Panc1 (cell line): Measurements from ENCODE around the gene NFE2L1. TPM values are rescaled to one million over a fixed set of nuclear protein-coding genes. Genes with fewer than 3 reads are reported as not detected.

Source experiments
- ATAC-seq: fragments of 200-7000 bp; cut with Tn5 transposase; 2 replicates; pipeline ENCODE4 v1.9.1; 2020; ENCODE audit warnings: mild to moderate bottlenecking, moderate library complexity
- BruUV-seq: library from RNA; stranded (reverse); fragments of 400-500 nt; replicated peaks from 2 replicates; lab custom pipeline; 2021; lab: Mats Ljungman, UMichigan
- CTCF ChIA-PET: fragments of 300-600 bp; sonication (Branson Sonifier 250); formaldehyde crosslinking; loops from one replicate; lab custom pipeline; 2022; ENCODE audit warnings: antibody characterized with exemption; lab: Charles Lee
- POLR2A ChIA-PET: fragments of 300-600 bp; sonication (Branson Sonifier 250); formaldehyde crosslinking; loops from one replicate; lab custom pipeline; 2022; ENCODE audit warnings: antibody characterized with exemption; lab: Charles Lee
- DNase-seq: peaks from one replicate; pipeline ENCODE4 v3.0.0-alpha.2; 2010; ENCODE audit warnings: low read depth, low spot score
- H3K27ac ChIP-seq: 2 replicates; pipeline ENCODE4 v1.5.1; 2011; ENCODE audit warnings: mild to moderate bottlenecking, low read length, inconsistent platforms
- H3K27me3 ChIP-seq: fragments of 200-500 bp; sonication (Bioruptor generic); 2 replicates; pipeline ENCODE4 v1.6.0; 2014; ENCODE audit warnings: low read length, inconsistent platforms; ENCODE audit not compliant: control insufficient read depth, insufficient read depth
- H3K36me3 ChIP-seq: fragments of 200-500 bp; sonication (Bioruptor generic); 2 replicates; pipeline ENCODE4 v1.5.1; 2014; ENCODE audit warnings: inconsistent platforms, mild to moderate bottlenecking, low read length, moderate library complexity; ENCODE audit not compliant: control insufficient read depth, insufficient read depth
- H3K4me1 ChIP-seq: 2 replicates; pipeline ENCODE4 v1.5.1; 2011; ENCODE audit warnings: inconsistent platforms, mild to moderate bottlenecking, low read length, moderate library complexity; ENCODE audit not compliant: control insufficient read depth, insufficient read depth
- H3K4me3 ChIP-seq, 2 experiments: 2 replicates each; pipeline ENCODE4 v1.5.1; 2011 to 2012; ENCODE audit warnings: low read depth in 2 of 2, low read length in 2 of 2, mild to moderate bottlenecking in 2 of 2, inconsistent platforms in 1 of 2, moderate library complexity in 1 of 2
- H3K9me3 ChIP-seq: fragments of 200-500 bp; sonication (Bioruptor generic); 2 replicates; pipeline ENCODE4 v1.5.1; 2014; ENCODE audit warnings: low read depth, mild to moderate bottlenecking, inconsistent platforms, low read length, moderate library complexity; ENCODE audit not compliant: control insufficient read depth, insufficient read depth
- POLR2AphosphoS5 ChIP-seq: IDR thresholded peaks from 2 replicates; pipeline ENCODE4 v1.6.1; 2012; ENCODE audit warnings: mild to moderate bottlenecking, low read depth, low read length, moderate library complexity
- SIN3A ChIP-seq: IDR thresholded peaks from 2 replicates; pipeline ENCODE4 v1.6.1; 2012; ENCODE audit warnings: low read depth, mild to moderate bottlenecking, low read length, moderate library complexity, borderline replicate concordance; ENCODE audit not compliant: insufficient read depth
- TCF7L2 ChIP-seq: IDR thresholded peaks from 2 replicates; pipeline ENCODE4 v1.6.1; 2011; ENCODE audit warnings: mild to moderate bottlenecking, low read depth, low read length, inconsistent platforms
- in situ Hi-C: cut with HindIII; loops from 2 replicates; pipeline ENCODE4 v1.10.0; 2016; ENCODE audit warnings: low sequenced_read_pairs, low pct_unique_long_range_greater_than_20kb
- intact Hi-C: fragments of 100-400 bp; cut with micrococcal nuclease; formaldehyde crosslinking; loops from one replicate; pipeline ENCODE4 v1.10.0; 2022; ENCODE audit not compliant: unreplicated experiment
- total RNA-seq: library from RNA; stranded (reverse); gene quantifications from one replicate; pipeline ENCODE4 v1.2.1, GENCODE V29; 2021; ENCODE audit not compliant: unreplicated experiment
- TF ChIP-seq, protein P1 (sequence below), 2 experiments: IDR thresholded peaks; 2 replicates each; pipeline ENCODE4 v1.6.1; 2011 to 2012; ENCODE audit warnings: low read depth in 2 of 2, control low read depth in 1 of 2, low read length in 1 of 2, mild to moderate bottlenecking in 1 of 2, moderate library complexity in 1 of 2; ENCODE audit not compliant: insufficient read depth in 1 of 2
- TF ChIP-seq, protein P2 (sequence below): fragments of 450-650 bp; IDR thresholded peaks from 2 replicates; pipeline ENCODE4 v1.5.1; 2017; ENCODE audit warnings: mild to moderate bottlenecking

NFE2L1 gene
- total RNA-seq, 1 experiment from 2014 or later: 210 TPM

DNA sequence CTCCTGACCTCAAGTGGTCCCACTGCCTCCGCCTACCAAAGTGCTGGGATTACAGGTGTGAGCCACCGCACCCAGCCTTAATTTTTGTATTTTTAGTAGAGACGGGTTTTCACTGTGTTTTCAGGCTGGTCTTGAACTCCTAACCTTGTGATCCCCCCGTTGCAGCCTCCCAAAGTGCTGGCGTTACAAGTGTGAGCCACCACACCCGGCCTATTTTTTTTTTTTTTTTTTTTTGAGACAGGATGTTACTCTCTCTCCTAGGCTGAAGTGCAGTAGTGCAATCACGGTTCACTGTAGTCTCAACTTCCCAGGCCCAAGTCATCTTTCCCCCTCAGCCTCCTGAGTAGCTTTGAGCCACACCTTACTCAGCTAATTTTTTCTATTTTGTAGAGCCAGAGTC lies 56.3 kb downstream of the NFE2L1 start:
- Histone ChIP-seq H3K27ac (no peak overlapping the region), H3K36me3 (peaks cover 7% of the 10 kb centered on the region; the same call in 1 of the 2 replicates), H3K9me3 (no peaks in the 10 kb centered on the region), H3K4me3 (no peak overlapping the region), H3K27me3 (no peaks in the 10 kb centered on the region), H3K4me1 (peaks cover 8% of the 10 kb centered on the region; the same call in 1 of the 2 replicates)
- in situ Hi-C loops: no loop called here
- POLR2A ChIA-PET: no interaction called here
- CTCF ChIA-PET: no interaction called here
- intact Hi-C loops: no loop called here
- BruUV-seq: no TSS peak
- TF ChIP-seq, protein P1, sequence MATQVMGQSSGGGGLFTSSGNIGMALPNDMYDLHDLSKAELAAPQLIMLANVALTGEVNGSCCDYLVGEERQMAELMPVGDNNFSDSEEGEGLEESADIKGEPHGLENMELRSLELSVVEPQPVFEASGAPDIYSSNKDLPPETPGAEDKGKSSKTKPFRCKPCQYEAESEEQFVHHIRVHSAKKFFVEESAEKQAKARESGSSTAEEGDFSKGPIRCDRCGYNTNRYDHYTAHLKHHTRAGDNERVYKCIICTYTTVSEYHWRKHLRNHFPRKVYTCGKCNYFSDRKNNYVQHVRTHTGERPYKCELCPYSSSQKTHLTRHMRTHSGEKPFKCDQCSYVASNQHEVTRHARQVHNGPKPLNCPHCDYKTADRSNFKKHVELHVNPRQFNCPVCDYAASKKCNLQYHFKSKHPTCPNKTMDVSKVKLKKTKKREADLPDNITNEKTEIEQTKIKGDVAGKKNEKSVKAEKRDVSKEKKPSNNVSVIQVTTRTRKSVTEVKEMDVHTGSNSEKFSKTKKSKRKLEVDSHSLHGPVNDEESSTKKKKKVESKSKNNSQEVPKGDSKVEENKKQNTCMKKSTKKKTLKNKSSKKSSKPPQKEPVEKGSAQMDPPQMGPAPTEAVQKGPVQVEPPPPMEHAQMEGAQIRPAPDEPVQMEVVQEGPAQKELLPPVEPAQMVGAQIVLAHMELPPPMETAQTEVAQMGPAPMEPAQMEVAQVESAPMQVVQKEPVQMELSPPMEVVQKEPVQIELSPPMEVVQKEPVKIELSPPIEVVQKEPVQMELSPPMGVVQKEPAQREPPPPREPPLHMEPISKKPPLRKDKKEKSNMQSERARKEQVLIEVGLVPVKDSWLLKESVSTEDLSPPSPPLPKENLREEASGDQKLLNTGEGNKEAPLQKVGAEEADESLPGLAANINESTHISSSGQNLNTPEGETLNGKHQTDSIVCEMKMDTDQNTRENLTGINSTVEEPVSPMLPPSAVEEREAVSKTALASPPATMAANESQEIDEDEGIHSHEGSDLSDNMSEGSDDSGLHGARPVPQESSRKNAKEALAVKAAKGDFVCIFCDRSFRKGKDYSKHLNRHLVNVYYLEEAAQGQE (IDR thresholded peaks at IDR 0.05; ENCODE audit: insufficient read depth in 1 of 2, low read depth in 2 of 2, low read length in 1 of 2): no peak
- no peak for TF ChIP-seq SIN3A
- TF ChIP-seq POLR2AphosphoS5: no peak
- TF ChIP-seq, protein P2, sequence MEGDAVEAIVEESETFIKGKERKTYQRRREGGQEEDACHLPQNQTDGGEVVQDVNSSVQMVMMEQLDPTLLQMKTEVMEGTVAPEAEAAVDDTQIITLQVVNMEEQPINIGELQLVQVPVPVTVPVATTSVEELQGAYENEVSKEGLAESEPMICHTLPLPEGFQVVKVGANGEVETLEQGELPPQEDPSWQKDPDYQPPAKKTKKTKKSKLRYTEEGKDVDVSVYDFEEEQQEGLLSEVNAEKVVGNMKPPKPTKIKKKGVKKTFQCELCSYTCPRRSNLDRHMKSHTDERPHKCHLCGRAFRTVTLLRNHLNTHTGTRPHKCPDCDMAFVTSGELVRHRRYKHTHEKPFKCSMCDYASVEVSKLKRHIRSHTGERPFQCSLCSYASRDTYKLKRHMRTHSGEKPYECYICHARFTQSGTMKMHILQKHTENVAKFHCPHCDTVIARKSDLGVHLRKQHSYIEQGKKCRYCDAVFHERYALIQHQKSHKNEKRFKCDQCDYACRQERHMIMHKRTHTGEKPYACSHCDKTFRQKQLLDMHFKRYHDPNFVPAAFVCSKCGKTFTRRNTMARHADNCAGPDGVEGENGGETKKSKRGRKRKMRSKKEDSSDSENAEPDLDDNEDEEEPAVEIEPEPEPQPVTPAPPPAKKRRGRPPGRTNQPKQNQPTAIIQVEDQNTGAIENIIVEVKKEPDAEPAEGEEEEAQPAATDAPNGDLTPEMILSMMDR: no peak
- no peak for TF ChIP-seq TCF7L2
- ATAC-seq (no peak), DNase-seq (no peak)

DNA sequence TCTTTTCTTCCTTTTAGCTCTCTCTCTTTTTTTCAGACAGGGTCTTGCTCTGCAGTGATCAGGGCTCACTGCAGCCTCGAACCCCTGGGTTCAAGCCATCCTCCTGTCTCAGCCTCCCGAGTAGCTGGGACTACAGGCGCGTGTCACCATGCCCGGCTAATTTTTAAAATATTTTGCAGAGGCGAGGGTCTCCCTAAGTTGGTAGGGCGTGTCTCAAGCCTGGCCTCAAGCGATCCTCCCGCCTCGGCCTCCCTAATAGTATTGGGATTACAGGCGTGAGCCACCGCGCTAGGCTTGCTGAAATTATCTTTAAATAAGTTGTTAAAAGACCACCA lies 58.6 kb downstream of the NFE2L1 start:
- H3K9me3 ChIP-seq: no peaks in the 10 kb centered on the region
- H3K4me3 ChIP-seq: peak overlapping the region; percentile 95 to 97
- peak overlapping the region; percentile 96 for H3K27ac ChIP-seq
- peaks cover 3% of the 10 kb centered on the region; the same call in 1 of the 2 replicates for H3K36me3 ChIP-seq
- in situ Hi-C loops (no loop called here), intact Hi-C loops (no loop called here)
- DNase-seq (no peak), ATAC-seq (peak; percentile 8)
- no peak for TF ChIP-seq TCF7L2
- no peak for TF ChIP-seq SIN3A
- TF ChIP-seq, protein P1 (IDR thresholded peaks at IDR 0.05; ENCODE audit: insufficient read depth in 1 of 2, low read depth in 2 of 2, low read length in 1 of 2): no peak
- TF ChIP-seq POLR2AphosphoS5: no peak
- TF ChIP-seq, protein P2: no peak
- POLR2A ChIA-PET: interaction anchor here (0.6 to 0.9 kb wide), 2 partner anchors 12 to 63 kb away, joined by 3 read pairs; no protein-coding TSS in a partner anchor
- H3K27me3 ChIP-seq: no peaks in the 10 kb centered on the region
- H3K4me1 ChIP-seq: peaks cover 5% of the 10 kb centered on the region; the same call in 1 of the 2 replicates
- TSS peak; percentile 98 for BruUV-seq
- CTCF ChIA-PET: interaction anchor here (0.8 kb wide), 1 partner anchor 25 kb away, joined by 3 read pairs; no protein-coding TSS in a partner anchor
